HL-60 (cell line): ENCODE measurements around the gene SDF2.

Experiments
- CTCF ChIP-seq: IDR thresholded peaks from one replicate; pipeline ENCODE4 v1.5.1; 2011; ENCODE audit warnings: low read length, control low read depth, inconsistent platforms; ENCODE audit not compliant: insufficient read depth
- GABPA ChIP-seq: IDR thresholded peaks from 2 replicates; pipeline ENCODE4 v1.6.1; 2012; ENCODE audit warnings: low read depth
- POLR2AphosphoS5 ChIP-seq: IDR thresholded peaks from 2 replicates; pipeline ENCODE4 v1.6.1; 2012; ENCODE audit warnings: low read depth
- REST ChIP-seq: IDR thresholded peaks from 2 replicates; pipeline ENCODE4 v1.6.1; 2012; ENCODE audit warnings: low read depth; ENCODE audit not compliant: insufficient replicate concordance

- TF ChIP-seq CTCF (no peak), POLR2AphosphoS5 (no peak), GABPA (no peak), REST (no peak)
Observed at GRCh38 chr17:28612936-28613872, 48.5 kb downstream of the SDF2 start.
